Stimulated activated CD4-positive, alpha-beta T cell treated with anti-CD3 and anti-CD28 coated beads, Interleukin-1b, Interleukin-23, amount 100 ng/mL, for 4 hours (primary cell): Measurements from ENCODE around the gene JDP2.
"Not testable (repeated sequence)": the region's sequence is repeated elsewhere in the genome, so short reads cannot be mapped to it uniquely, and the experiment has no call there.

Source experiments
- DNase-seq, 2 donors: peaks; one replicate each; pipeline ENCODE4 v3.0.0-alpha.2; 2020; ENCODE audit warnings: low read depth in 2 of 2

The JDP2 gene

DNA sequence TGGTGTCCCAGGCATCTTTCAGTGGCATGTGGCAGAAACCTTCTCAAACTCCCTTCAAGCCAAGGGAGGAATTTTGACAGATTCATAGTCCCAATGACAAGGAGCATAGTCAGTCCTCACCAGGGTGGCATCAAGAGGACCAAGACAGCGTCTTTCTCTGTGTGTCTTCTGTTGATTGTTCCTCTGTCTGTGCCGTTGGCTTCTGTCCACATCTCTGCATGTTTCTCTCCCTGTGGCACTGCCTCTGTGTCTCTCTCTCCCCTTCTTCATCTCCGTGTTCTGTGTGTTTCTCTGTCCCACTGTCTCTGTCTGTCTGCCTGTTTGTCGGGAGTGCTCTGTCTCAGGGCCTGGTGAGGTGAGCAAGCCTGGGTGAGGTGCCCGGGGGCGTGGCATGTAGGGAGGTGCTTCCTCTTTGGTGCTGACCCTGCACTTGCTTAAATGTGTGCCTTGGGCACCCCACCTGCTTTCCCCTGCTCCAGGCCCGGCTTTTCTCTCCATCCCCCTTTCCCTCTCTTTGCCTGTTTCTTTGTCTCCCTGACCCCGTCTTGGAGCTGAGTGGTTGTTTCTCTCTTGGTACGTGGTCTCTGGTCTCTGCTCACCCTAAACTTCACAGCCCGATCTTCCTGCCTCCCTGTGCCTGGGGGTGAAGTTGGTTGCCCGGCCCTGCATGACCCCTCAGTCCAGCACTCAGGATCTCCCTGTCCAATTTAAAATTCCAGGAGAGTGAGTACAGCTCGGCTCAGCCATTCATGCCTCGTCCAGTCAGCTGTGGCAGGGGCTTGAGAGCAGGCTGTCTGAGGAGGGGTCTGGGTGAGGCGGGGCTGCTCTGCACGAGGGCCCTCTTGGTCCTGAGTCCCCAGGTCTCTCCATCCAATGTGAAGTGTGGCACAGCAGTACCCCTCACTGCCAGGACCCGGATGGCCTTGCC lies 28.5 kb downstream of the JDP2 start:
- DNase-seq: no peak

- no peak for DNase-seq
Measured at GRCh38 chr14:75456997-75457335, 29.1 kb downstream of the JDP2 start.

DNA sequence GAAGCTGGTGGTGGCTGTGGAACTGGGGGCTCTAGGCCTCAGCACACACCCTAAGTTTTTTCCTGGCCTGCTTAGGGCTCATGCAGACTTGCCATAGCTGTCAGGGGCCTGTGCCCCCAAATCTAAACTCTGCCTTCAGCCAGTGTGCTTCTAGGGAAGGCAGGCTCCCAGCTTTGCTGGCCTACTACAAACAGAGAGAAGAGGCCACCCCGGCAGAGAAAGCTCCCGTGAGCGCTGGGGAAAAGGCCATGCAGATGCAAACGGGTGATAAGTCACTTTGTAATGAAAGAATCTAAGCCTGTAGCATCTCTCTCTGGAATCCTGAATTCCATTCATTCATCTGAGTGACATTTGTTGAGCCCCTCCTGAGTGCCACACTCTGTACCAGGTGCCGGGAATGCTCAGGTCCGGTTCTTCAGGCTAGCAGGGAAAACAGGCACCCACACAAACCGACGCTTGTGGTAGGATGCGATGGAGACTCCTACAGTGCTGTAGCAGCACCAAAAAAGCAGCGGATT lies 29.9 kb downstream of the JDP2 start:
- no peak for DNase-seq

DNA sequence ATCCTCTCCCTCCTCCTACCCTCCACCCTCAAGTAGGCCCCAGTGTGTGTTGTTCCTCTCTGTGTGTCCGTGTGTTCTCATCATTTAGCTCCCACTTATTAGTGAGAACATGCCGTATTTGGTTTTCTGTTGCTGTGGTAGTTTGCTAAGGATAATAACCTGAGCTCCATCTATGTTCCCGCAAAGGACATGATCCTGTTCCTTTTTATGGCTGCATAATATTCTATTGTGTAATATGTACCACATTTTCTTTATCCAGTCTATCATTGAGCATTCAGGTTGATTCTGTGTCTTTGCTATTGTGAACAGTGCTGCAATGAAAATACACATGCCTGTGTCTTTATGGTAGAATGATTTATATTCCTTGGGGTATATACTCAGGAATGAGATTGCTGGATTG lies 30.5 kb downstream of the JDP2 start:
- no peak for DNase-seq

DNA sequence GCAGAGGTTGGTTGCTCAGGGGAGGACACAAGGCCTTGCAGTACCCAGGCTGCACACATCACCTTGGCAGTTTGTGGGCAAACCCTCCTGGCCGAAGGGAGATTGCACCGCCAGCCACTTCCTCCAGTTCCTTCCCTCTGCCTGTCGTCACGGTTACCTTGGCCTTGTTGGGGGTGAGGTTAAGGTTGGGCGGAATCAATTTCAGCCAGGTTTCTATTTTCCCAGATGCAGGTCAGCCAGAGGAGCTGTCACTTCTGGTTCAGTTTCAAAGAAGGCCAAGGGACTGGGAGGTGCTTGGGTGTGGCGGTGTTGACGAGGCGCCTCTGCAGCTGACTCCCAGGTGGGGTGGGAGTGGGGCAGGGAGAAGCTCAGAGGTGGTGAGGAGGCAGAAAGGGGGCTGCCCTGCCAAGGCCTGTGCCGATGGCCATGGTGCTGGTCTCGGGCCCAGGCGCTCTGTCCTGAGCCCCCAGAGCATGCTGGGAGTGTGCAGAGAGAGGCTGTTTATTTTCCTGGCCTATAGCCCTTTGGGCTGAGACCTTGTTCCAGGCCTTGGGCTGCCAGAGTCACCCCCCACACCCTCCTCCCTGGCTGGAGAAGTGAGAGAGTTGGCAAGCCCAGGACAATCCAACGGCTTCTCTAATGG lies 31.4 kb downstream of the JDP2 start:
- no peak for DNase-seq

DNA sequence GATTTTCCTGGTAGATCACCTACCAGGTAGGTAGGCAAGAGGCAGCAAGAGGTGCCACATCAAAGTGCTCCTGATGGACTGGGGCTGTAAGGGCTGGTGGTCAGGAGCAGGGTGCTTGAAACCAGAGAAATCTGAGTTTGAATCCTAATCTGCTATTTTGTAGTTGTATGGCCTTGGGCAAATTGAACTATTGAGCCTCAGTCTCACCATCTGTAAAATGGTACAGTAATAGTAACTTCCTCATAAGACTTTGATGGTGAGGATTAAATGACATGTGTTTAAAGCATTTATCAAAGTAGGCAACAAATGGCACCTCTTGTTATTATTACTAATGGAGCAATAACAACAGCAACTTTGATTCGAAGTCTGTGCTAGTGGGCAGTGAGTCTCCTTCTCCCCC lies 32.0 kb downstream of the JDP2 start:
- DNase-seq: no peak

GRCh38 chr14:75460394-75460793 lies 32.6 kb downstream of the JDP2 start:
- no peak for DNase-seq

- DNase-seq: no peak
Measured at GRCh38 chr14:75461303-75461702, 33.5 kb downstream of the JDP2 start.

DNA sequence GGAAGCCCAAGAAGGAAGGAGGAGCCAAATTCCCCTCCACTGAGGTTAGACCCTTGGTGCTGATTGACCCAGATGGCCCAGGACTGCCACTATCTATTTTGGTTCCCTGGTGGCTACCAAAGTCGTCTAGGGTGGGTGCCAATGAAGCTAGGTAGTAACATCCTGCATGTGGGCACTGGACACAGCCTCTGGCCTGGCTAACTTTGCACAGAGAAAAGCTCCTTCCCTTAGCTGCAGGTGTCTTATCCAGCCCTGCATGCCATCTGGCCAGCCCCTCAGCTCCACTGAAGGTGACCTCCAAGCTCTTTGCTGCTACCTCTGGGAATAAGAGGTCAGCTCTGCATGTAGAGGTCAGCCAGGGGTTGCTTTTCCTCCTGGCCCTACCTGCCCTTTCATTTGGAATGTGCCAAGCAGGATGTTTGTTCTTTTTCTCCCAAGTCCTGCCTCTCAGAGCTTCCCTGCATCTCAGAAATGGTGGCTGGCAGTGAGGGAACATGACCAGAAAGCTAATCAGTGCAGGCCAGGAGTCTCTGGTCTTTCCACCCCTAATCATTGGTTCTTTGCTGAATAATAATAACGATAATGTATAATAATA lies 34.0 kb downstream of the JDP2 start:
- DNase-seq: no peak

DNA sequence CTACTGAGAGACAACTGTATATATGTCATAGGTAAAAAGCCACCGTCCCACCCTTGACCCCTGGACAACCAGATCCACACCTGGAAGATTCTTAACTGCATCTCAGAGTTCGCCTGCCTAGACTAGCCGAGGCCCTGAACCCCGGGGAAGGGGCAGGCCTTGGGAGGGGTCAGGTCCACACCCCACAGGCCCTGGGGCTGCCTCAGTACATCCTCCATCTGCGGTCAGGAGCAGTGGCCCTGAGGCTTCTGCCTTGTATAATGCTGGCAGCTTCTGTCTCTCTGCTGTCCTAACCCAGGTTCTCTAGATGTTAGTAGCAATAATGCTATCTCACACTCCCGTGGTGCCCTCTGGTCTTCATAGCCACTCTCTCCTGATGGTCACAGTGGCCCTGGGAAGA lies 36.8 kb downstream of the JDP2 start:
- DNase-seq: no peak

- DNase-seq: no peak
Measured at GRCh38 chr14:75467763-75468162, 39.9 kb downstream of the JDP2 start.

GRCh38 chr14:75469164-75469563 lies 41.3 kb downstream of the JDP2 start:
- no peak for DNase-seq

DNA sequence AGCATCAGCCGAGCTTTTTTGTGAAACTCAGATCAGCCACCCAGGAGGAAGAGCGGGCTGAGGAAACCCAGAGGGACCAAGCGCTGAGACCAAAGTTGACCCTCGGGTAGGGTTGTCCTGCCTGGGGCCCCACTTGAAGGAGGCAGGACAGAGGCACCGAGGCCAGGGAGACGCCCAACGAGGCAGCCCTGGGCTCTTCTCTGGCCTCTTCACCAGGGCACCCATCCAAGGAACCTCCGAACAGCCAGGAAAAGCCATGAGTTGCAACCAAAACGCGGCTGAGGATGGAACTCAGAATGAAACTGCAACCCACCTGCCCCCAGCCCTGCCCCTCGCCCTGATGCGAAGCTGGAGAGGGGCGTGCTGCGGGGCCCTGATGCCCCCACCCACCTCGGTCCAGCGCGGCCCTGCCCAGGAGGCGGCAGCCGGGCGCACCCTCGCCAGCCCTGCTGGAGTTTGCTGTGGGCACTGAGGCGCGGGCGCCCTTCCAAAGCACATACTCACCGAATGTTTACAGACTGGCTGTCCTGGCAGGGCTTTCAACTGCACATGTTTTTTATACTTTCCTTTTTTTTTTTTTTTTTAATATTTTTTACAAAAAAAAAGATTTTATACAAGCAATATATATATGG lies 41.9 kb downstream of the JDP2 start:
- no peak for DNase-seq

DNA sequence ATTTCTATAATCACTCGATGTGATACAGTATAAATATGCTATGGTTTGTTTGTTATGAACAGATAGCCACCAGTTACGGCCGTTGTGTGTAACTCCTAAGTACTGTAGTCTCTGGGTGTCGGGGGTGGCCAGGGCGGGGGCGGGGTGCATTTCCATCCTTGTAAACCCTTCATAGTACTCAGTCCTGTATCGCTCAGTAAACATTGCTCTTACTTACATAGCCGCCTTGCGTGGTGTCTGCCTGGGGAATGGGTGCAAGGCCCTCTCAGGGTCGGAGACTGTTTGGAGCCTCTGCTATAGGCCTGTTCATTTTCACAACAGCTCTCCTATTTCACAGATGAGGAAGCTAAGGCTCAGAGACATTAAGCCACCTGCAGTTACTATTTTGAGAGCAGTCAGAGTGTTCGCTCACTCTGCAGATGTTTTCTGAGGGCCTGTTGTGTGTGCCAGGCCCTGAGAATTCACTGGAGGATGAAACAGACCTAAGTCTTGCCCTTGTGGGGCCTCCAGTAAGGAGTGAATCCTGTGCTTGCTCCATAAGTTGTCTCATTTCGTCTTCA lies 42.5 kb downstream of the JDP2 start:
- DNase-seq: no peak

DNA sequence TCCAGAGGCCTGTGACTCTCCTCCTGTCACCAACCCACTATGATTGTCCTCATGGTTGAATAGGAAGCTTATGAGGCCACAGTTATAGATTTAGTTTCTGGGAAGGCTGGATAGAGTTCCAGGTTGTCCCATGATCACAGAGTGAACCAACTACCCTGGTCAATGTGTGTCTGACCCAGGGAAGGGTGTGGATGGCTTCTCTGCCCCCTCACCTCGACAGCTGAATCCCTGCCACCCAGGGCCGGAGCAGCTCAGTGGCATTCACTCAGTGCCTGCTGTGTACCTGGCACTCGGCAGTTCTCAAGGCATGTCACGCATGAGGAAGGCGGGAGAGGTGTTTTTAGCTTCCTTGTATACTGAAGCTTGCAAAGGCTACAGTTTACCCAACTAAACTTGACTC lies 43.2 kb downstream of the JDP2 start:
- DNase-seq: no peak

DNA sequence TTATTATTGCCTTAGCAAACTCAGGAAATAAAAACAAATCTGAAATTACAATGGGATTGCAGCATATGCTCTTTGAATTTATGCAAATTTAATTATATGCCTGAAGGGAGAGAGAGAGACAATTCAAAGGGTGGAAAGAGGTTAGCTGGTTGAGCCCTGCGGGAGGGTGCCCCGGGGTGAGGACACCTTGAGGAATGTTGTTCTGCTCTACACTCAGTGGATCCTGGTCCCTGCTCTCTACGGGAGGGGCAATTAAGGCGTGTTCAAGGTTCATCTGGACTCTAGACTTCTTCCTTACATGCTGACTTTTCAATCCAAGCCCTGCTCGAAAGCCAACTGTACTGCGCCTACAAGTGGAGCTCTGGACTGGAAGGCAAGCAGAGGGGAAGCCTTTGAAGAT lies 46.3 kb downstream of the JDP2 start:
- not testable (repeated sequence) for DNase-seq

DNA sequence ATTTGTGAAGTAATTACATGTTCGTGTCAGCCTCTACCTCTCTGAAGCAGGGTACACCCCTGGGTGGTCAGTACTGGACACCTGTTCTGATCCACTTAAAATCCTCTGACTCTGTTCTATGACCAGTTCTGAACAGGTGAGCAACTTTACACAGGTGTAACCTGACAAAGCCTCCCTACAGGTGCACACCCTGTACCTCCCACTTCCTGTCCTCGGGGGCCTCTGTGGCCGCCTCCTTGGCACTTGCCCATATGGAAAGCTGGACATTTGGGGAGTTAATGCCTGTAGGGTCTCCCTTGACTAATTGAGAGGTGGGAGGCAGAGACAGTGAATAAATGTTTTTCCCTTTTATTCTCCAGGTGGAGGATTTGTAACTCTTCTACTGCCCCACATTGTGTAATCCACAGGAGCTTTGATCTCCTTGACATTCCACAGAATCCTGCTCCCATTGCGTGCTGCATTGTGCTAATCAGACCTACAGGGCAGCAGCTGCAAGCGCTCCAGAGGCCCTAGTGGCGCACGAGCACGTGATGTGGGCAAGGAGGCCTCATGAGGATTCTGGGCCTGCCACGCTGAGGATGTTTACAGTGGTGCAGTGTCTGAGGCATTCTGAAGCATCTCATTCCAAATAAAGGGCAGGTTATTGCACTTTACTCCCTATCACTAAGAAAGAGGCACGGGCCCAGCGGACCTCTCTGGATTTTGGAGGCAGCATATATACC lies 48.6 kb downstream of the JDP2 start:
- no peak for DNase-seq

- no peak for DNase-seq
Measured at GRCh38 chr14:75477881-75478280, 50.1 kb downstream of the JDP2 start.

DNA sequence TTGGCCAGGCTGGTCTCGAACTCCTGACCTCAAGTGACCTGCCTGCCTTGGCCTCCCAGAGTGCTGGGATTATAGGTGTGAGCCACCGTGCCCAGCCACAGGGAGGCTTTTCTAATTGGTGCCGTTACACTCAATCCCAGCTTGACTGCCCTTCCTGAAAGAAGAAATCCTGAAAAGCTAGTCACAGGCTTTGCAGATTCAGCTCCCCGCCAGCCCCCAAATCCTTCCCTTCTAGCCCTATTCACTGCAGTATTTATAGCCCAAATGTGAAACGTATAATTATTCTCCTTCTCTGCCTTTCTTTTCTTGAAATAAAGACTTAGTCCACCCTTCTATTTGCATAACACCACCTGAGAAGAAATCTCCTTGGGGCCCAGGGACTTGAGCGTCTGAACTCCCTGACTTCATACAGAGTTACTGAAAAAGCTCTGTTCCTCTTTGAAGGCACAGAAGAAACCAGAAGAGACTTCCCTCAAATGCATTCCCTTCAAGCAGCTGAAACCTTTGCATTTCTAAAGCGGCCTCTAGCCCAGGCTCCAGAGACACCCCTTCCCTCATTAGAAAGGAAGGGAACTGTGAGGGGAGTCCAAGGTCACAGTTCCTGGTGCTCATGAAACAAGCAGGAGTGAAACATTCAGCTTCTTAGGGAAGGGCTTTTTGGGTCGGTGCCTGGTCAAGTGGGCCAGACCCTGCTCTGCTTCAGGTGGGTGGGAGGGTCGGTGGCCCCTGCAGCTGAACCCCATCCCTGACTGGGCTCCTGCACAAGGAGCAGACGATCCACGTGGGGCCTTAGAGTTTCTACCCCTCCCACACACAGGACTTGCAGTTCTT lies 52.2 kb downstream of the JDP2 start:
- DNase-seq: no peak

DNA sequence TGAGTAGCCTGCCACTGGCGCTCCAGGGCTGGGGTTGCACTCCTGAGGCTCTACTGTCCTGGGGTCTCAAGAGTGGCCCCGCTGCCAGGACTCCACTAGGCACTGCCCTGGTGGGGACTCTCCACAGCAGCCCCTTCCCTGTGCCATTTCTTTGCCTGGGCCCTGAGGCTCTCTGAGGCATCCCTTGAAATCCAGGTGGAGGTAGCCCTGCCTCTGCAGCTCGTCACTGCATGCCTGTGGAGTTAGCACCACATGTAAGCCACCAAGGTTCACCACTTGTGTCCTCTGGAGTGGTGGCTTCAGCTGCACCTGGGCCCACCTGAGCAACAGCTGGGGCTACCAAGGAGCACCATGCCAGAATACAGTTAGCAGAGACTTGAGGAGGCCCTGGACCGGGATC lies 54.5 kb downstream of the JDP2 start:
- no peak for DNase-seq
